Activated CD8-positive, alpha-beta memory T cell treated with anti-CD3 and anti-CD28 coated beads, Interleukin-2, amount 50 U/mL, for 1 hour (primary cell): ENCODE results near the gene PLEKHM2.

Experiments
- DNase-seq: peaks from one replicate; pipeline ENCODE4 v3.0.0-alpha.2; 2020; ENCODE audit errors: extremely low read depth

PLEKHM2 gene

GRCh38 chr1:15758343-15758931 is 74.3 kb downstream of the PLEKHM2 start, which contains the start of gene FBLIM1:
Gene FBLIM1, plus strand, starts transcription at chr1:15758795. Its CDS starts 6,189 bp downstream, at chr1:15764984.
- DNase-seq: no peak

GRCh38 chr1:15758953-15759661 is 75.0 kb downstream of the PLEKHM2 start:
- DNase-seq: no peak

- no peak for DNase-seq
Observed at GRCh38 chr1:15760520-15761211, 76.5 kb downstream of the PLEKHM2 start.

- no peak for DNase-seq
Observed at GRCh38 chr1:15761366-15762128, 77.4 kb downstream of the PLEKHM2 start.

GRCh38 chr1:15762546-15762945 is 78.4 kb downstream of the PLEKHM2 start:
- no peak for DNase-seq

- DNase-seq: no peak
Observed at GRCh38 chr1:15764269-15764764, 80.2 kb downstream of the PLEKHM2 start.

- DNase-seq: no peak
Observed at GRCh38 chr1:15764890-15765289, 80.8 kb downstream of the PLEKHM2 start.

GRCh38 chr1:15765495-15766194 is 81.5 kb downstream of the PLEKHM2 start:
- no peak for DNase-seq

GRCh38 chr1:15767941-15768340 is 83.8 kb downstream of the PLEKHM2 start:
- no peak for DNase-seq

- no peak for DNase-seq
Observed at GRCh38 chr1:15768388-15768787, 84.3 kb downstream of the PLEKHM2 start.

- no peak for DNase-seq
Observed at GRCh38 chr1:15770313-15770962, 86.3 kb downstream of the PLEKHM2 start.

GRCh38 chr1:15771836-15772515 is 87.9 kb downstream of the PLEKHM2 start:
- DNase-seq: no peak

- DNase-seq: no peak
Observed at GRCh38 chr1:15775706-15776105, 91.6 kb downstream of the PLEKHM2 start.

- DNase-seq: no peak
Observed at GRCh38 chr1:15777909-15778707, 94.0 kb downstream of the PLEKHM2 start.
